ENCODE results near the gene TRIM72. TPM values are rescaled to one million over a fixed set of nuclear protein-coding genes. Genes with fewer than 3 reads are reported as not detected.
"Not testable (repeated sequence)": the region's sequence is repeated elsewhere in the genome, so short reads cannot be mapped to it uniquely, and the experiment has no call there.

TRIM72 gene

GRCh38 chr16:31278853-31279252, 64.9 kb downstream of the TRIM72 start:
- H3K14ac ChIP-seq (ENCODE audit: low read length); H3K9ac ChIP-seq (ENCODE audit: low read depth, low read length, poor library complexity); DNase-seq (ENCODE audit: low spot score); H2AK5ac ChIP-seq (ENCODE audit: low read depth, low read length); H3K4me2 ChIP-seq (ENCODE audit: insufficient read depth, low read length, poor library complexity, severe bottlenecking); H3K36me3 ChIP-seq (replicated peaks in 1 of 2; ENCODE audit: control insufficient read depth in 2 of 2, insufficient read depth in 2 of 2, low read length in 2 of 2); H2BK5ac ChIP-seq (ENCODE audit: low read length); H4K91ac ChIP-seq (ENCODE audit: low read depth, low read length, poor library complexity); H3K4ac ChIP-seq (ENCODE audit: low read length); H4K8ac ChIP-seq (ENCODE audit: low read depth, low read length); H3K79me1 ChIP-seq (ENCODE audit: low read depth, low read length); H3K27ac ChIP-seq (replicated peaks; ENCODE audit: low read length); H3K18ac ChIP-seq (ENCODE audit: low read length); H2BK15ac ChIP-seq (ENCODE audit: low read length); H3K9me3 ChIP-seq (replicated peaks in 1 of 2; ENCODE audit: control insufficient read depth in 2 of 2, insufficient read depth in 1 of 2, low read depth in 1 of 2, low read length in 2 of 2); H2BK12ac ChIP-seq (ENCODE audit: low read length); H2BK120ac ChIP-seq (ENCODE audit: low read depth, low read length); H3K4me3 ChIP-seq (ENCODE audit: low read length in 2 of 2); H2AFZ ChIP-seq (ENCODE audit: low read length); H3K4me1 ChIP-seq (ENCODE audit: control insufficient read depth in 2 of 2, insufficient read depth in 1 of 2, low read depth in 1 of 2, low read length in 2 of 2); H3K23ac ChIP-seq (ENCODE audit: low read depth, low read length, poor library complexity); H3K27me3 ChIP-seq (ENCODE audit: control insufficient read depth in 3 of 3, insufficient read depth in 3 of 3, low read depth in 1 of 3, low read length in 3 of 3): not testable (repeated sequence)
- no CpG with 5 or more reads among the region's 4 CpGs for WGBS, 2 donors (ENCODE audit: extremely low coverage in 2 of 2, insufficient read length in 2 of 2, insufficient replicate concordance in 1 of 2)

Small RNA genes within 50 kb of the gene (small RNA-seq; reads per million reads assigned to genes)
- gene AC009088.4 (ENCODE audit: insufficient read depth) (not detected), gene NDUFA3P6 (ENCODE audit: insufficient read depth) (not detected)
